NT2/D1 (cell line): ENCODE results near the gene NT5DC2.
"Not testable (repeated sequence)": the region's sequence is repeated elsewhere in the genome, so short reads cannot be mapped to it uniquely, and the experiment has no call there.

Source experiments
- DNase-seq: peaks from one replicate; pipeline ENCODE4 v3.0.0-alpha.2; 2011; ENCODE audit warnings: low read depth, low spot score
- H3K27me3 ChIP-seq: 2 replicates; pipeline ENCODE4 v1.6.0; 2011; ENCODE audit warnings: mild to moderate bottlenecking; ENCODE audit not compliant: insufficient read length, insufficient read depth
- H3K36me3 ChIP-seq: 2 replicates; pipeline ENCODE4 v1.6.1; 2011; ENCODE audit warnings: mild to moderate bottlenecking, low read length, mixed read lengths; ENCODE audit not compliant: insufficient read depth, insufficient read length
- H3K4me1 ChIP-seq: 2 replicates; pipeline ENCODE4 v1.5.1; 2011; ENCODE audit not compliant: insufficient read depth, insufficient read length
- H3K4me3 ChIP-seq: 2 replicates; pipeline ENCODE4 v1.5.1; 2011; ENCODE audit warnings: low read depth; ENCODE audit not compliant: insufficient read length
- H3K9ac ChIP-seq: 2 replicates; pipeline ENCODE4 v1.6.0; 2011; ENCODE audit warnings: low read depth; ENCODE audit not compliant: insufficient read length
- H3K9me3 ChIP-seq: 2 replicates; pipeline ENCODE4 v1.5.1; 2011; ENCODE audit warnings: mild to moderate bottlenecking, low read length; ENCODE audit not compliant: insufficient read depth
- SUZ12 ChIP-seq: IDR thresholded peaks from 2 replicates; pipeline ENCODE4 v1.6.1; 2011; ENCODE audit not compliant: insufficient read length, insufficient read depth; ENCODE audit errors: extremely low read depth
- YY1 ChIP-seq: IDR thresholded peaks from 2 replicates; pipeline ENCODE4 v1.6.1; 2011; ENCODE audit not compliant: insufficient read length, insufficient read depth
- ZNF274 ChIP-seq: IDR thresholded peaks from 2 replicates; pipeline ENCODE4 v1.6.1; 2011; ENCODE audit warnings: mild to moderate bottlenecking, low read depth, low read length

NT5DC2 gene

DNA sequence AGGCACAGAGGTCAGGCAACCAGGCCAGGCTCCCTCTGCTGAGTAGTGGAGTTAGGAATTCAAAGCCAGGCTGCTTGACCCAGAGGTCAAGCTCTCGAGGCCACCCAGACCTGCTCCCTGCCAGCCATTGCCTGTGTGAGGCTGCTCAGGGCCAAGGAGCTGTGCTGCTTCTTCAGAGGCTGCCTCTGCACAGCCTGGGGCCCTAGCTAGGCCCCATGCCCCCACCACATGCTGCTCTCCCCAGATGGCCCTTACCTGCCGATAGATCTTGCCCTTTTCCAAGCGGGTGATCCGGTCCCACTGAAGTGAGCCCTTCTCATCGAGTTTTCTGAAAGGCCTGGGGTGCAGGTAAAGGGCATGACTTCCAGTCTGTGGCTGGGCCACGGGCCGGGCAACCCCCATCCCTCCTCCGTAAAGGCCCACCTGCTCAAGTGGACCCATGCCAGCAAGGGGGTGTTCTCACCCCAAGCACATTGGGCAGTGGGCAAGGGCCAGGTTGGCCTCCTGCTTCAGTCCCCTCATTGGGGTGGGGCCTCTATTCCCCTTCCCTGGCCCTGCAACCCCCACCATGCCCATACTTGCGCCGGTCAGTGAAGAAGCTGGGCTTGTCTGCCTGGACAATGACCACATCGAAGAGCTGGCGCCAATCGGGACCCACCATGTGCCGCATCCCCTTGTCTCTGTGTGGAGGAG, 6.5 kb downstream of the NT5DC2 start:
- Histone ChIP-seq H3K27me3 (no peaks in the 10 kb centered on the region), H3K9ac (no peak overlapping the region), H3K36me3 (peaks cover 99% of the 10 kb centered on the region), H3K9me3 (no peaks in the 10 kb centered on the region), H3K4me3 (no peak overlapping the region), H3K4me1 (peaks cover 17% of the 10 kb centered on the region)
- DNase-seq, result no peak
- TF ChIP-seq SUZ12 (no peak), ZNF274 (no peak), YY1 (no peak)

DNA sequence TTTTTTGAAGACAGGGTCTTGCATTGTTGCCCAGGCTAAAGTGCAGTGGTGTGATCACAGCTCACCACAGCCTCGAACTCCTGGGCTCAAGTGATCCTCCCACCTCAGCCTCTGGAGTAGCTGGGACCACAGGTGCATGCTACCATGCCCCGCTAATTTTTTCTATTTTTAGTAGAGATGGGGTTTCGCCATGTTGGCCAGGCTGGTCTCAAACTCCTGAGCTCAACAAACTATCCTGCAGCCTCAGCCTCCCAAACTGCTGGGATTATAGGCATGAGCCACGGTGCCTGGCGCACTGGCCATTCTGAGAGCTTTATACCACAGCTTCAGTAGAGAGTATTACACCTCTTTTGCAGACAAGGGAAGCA, 7.0 kb downstream of the NT5DC2 start:
- not testable (repeated sequence) for H3K4me3 ChIP-seq, H3K9me3 ChIP-seq, H3K9ac ChIP-seq, H3K27me3 ChIP-seq, DNase-seq
- Histone ChIP-seq H3K36me3 (peaks cover 99% of the 10 kb centered on the region), H3K4me1 (peaks cover 12% of the 10 kb centered on the region)

DNA sequence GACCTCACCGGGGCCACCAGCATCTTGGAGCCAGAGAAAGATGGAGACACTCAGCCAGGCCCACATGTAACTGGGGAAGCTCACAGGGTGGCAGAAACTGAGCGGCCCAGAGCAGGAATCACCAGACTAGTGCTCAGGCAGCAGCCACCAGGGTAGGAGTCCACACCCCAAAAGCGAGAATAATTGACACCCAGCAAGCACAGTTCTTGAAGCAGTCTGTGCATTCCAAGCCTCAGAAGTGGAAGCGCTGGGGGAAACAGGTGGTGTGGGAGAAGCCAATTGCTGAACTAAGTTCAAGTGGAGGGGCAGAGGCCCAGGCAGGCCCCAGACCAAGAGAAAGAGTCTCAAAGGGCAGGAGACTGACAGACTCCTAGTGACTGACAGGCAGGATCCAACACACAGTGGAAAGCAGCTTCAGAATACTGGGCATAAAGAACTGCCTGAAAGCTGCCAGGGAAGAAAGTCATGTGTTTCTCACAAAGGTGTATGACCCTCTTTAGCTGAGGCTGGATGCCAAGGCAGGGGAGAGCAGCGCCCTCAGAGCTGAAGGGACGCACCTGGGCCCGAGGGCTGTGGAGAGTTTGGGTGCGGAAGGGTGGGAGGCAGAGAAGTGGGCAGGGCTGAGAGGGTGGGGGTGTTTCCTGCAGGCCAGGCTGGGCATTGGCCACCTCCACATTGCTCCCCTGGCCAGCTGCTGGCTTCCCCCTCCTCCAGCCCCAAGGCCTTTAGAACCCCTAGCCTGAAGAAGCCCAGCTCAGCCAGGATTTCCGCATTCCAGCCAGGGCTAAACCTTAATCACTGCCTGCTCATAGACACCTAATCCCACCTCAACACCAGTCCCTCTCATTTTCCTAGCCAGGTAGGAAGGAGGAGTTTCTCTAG, 7.7 kb downstream of the NT5DC2 start:
- Histone ChIP-seq H3K9ac (no peak overlapping the region), H3K27me3 (no peaks in the 10 kb centered on the region), H3K36me3 (peaks cover 97% of the 10 kb centered on the region), H3K4me1 (peaks cover 10% of the 10 kb centered on the region), H3K4me3 (no peak overlapping the region), H3K9me3 (no peaks in the 10 kb centered on the region)
- TF ChIP-seq ZNF274 (no peak), YY1 (no peak), SUZ12 (no peak)
- no peak for DNase-seq

DNA sequence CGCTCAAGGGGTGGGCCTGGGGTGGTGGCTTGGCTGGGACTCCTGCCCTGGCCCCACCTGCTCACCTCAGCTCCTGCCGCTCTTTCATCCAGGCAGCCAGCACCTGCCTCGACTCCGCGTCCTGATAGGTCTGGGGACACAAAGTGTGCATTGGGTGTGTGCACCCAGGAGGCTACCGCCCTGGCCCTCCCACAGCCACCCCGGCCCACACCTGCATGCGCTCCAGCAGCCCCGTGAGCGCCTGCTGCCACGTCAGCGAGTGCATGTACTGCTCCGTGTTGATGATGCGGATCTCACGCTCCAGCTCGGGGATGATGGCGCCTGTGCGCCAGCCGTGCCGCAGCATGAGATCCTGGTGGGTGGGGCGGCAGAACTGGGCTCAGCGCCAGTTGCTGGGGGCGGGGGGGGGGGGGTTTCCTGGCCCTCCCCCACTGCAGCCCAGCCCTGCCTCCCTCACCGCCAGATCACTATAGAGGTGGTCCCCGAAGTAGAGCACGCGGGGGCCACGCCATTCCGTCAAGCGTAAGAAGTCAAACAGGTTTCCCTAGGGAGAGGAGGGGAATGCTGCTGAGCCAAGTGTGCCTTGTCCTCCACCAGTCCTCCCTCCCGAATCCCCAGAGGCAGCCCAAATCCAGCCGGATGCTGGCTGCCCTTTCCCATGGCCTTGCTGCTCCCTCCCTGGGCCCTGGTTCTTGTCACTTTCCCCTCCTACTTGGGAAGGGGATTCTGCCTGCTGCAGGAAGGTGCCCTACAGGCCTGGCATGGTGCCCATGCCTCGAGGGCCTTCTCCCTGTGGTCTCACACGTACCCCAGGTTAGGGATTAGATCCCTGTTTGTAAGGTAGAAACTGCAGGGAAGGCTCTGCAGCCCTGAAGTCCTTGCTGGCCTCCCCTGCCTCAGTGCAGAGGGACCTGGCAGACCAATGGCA, 8.6 kb downstream of the NT5DC2 start:
- Histone ChIP-seq H3K27me3 (no peaks in the 10 kb centered on the region), H3K9me3 (no peaks in the 10 kb centered on the region), H3K36me3 (peaks cover 88% of the 10 kb centered on the region), H3K4me1 (peaks cover 10% of the 10 kb centered on the region), H3K4me3 (no peak overlapping the region), H3K9ac (no peak overlapping the region)
- DNase-seq, result no peak
- no peak for TF ChIP-seq YY1
- TF ChIP-seq ZNF274, result no peak
- no peak for TF ChIP-seq SUZ12

DNA sequence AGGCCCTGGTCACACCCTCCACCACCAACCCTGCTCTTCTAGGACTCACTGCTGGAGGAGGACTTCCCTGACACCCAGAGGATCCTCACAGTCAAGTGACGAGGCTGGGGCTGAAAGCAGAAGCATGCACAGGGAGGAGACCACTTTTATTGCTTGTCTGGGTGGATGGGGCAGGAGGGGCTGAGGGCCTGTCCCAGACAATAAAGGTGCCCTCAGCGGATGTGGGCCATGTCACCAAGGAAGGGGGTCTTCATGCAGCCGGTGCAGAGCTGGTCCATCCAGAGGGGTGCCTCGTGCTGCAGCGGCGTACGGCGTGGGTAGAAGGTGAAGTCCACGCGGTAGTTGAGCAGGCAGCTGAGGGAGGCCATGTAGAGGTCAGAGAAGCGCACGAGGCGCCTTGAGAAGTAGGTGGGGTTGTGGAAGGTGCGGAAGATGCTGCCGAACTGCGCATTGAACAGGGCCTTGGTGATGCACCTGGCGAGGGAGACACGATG, 9.4 kb downstream of the NT5DC2 start:
- no peak for TF ChIP-seq ZNF274
- no peak for TF ChIP-seq YY1
- TF ChIP-seq SUZ12, result no peak

GRCh38 chr3:52523386-52524257, 10.0 kb downstream of the NT5DC2 start:
- no peak for TF ChIP-seq SUZ12
- TF ChIP-seq YY1, result no peak
- no peak for TF ChIP-seq ZNF274
- no peaks in the 10 kb centered on the region for H3K27me3 ChIP-seq
- H3K9me3 ChIP-seq, result no peaks in the 10 kb centered on the region
- no peak overlapping the region for H3K4me3 ChIP-seq
- peaks cover 74% of the 10 kb centered on the region for H3K36me3 ChIP-seq
- no peak overlapping the region for H3K9ac ChIP-seq
- DNase-seq, result no peak
- H3K4me1 ChIP-seq, result peaks cover 13% of the 10 kb centered on the region

More for the DNA sequence above, 9.4 kb downstream of the NT5DC2 start:
- peaks cover 14% of the 10 kb centered on the region for H3K4me1 ChIP-seq
- H3K4me3 ChIP-seq, result no peak overlapping the region
- H3K36me3 ChIP-seq, result peaks cover 80% of the 10 kb centered on the region
- H3K9me3 ChIP-seq, result no peaks in the 10 kb centered on the region
- no peak for DNase-seq
- H3K9ac ChIP-seq, result no peak overlapping the region
- H3K27me3 ChIP-seq, result no peaks in the 10 kb centered on the region
